NCI-H2107 treated with DMSO at 0.1 percent for 48 hours (cell line): ENCODE measurements around the gene ZNF845.
A peak's percentile ranks its signal among the peaks of the same experiment; 100 is the strongest.
"Not testable (repeated sequence)": the region's sequence is repeated elsewhere in the genome, so short reads cannot be mapped to it uniquely, and the experiment has no call there.

Experiments used
- DNase-seq: peaks from one replicate; lab custom pipeline; 2025; ENCODE audit not compliant: unreplicated experiment; lab: John Stamatoyannopoulos, UW

ZNF845 gene

DNA sequence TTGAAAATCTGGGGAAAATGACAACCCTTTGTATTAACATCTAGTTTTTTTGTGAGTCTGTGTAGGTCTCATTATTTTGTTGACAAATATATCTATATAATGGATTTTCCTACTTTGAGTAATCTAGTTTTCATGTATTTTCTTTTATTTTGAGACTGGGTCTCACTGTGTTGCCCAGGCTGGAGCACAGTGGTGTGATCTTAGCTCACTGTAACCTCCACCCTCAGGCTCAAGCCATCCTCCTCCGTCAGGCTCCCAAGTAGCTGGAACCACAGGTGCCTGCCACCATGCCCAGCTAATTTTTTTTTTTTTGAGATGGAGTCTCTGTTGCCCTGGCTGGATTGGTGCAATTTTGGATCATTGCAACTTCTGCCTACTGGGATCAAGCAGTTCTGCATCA, 41.2 kb downstream of the ZNF845 start:
- DNase-seq, result no peak

DNA sequence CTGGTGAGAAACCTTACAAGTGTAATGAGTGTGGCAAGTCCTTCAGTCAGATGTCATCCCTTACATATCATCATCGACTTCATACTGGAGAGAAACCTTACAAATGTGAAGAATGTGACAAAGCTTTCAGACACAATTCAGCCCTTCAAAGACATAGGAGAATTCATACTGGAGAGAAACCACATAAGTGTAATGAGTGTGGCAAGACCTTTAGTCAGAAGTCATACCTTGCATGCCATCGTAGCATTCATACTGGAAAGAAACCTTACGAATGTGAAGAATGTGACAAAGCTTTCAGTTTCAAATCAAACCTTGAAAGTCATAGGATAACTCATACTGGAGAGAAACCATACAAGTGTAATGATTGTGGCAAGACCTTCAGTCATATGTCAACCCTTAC, 47.8 kb downstream of the ZNF845 start:
- no peak for DNase-seq

DNA sequence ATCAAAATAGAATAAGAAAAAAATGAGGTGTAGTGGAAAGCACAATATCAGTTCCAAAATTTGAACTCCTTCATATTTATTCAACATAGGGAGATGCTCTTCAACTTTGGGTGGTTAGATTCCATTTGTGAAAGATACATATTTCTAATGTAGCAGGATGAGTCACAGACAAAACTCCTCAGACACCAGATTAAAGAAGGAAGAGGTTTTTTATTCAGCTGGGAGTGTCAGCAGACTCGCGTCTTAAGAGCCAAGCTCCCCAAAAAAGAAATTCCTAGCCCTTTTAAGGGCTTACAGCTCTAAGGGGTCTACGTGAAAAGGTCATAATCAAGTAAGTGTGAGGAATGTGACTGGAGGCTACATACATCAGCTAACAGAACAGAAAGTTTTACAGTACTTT, 54.6 kb downstream of the ZNF845 start:
- no peak for DNase-seq

DNA sequence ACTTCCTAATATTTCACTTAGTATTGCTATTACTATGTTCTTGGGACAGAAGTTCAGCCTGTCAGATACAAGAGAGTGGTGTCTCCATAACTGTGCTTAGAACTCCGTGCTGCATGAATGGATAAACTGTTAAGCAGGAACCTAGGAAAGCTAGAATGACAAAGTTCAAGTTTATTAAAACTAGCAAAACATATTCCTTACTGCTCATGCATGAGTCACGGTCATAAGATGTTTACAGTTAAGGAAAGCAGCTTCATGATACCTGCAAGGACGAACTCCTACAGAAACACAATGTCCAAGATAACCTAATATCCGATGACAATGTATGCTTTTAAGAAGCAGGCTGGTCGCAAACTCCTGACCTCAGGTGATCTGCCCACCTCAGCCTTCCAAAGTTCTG, 55.4 kb downstream of the ZNF845 start:
- no peak for DNase-seq

DNA sequence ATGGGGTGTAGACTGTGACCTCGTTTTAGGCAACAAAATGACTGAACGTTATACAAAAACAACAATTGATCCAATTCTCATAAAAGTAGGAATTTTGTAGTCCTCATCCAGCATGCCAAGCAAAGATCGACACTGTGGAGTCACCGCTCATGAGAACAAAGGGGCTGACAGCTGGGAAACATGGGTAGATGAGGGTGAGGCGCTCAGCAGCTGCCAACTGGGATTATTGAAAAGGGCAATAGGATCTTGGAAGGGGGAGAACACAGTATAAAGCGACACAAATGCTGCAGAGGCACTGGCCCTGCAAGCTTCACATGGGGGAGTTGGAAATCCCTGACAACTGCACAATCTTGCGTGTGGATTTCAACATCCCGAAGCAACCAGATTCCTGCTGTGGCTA, 56.0 kb downstream of the ZNF845 start:
- DNase-seq, result no peak

DNA sequence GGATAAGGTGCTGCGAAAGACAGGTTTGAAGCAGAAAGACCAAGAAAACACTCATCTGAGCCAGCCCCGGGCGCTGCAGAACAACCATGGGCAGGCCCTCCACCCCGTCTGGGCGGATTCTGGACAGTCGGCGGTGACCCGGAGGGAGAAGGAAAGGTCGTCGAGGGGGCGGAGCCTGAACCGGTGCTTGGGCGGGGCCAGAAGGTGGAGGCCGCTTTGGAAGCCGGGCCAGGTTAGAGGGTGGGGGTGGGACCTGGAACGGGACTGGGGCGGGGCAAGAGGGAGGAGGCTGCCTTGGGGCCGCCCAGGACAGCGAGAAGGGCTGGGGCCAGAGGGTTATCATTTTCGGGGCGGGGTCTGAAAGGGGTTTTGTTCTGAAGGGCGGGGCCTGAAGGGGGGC, 56.4 kb downstream of the ZNF845 start:
- no peak for DNase-seq

DNA sequence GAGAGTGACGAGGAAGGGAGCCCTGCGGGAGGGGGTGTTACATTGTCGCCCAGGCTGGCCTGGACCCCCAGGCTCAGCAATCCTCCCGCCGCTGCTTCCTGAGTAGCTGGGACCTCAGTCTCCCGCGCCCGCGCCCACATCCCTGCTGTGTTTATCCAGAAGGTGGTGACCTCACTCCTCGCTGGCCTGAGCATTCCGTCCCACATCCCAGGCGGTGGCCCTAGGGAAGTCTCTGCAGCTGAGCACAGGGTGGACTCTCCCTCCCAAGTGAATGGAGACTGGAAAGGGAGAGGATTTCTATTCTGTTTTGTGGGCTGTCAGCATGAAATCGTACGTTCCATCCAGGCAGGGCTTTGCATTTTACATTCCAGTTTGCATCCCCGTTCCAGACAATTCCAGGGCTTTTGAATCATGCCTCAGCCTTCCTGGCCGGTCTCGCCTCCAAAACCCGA, 61.0 kb downstream of the ZNF845 start:
- DNase-seq, result no peak

DNA sequence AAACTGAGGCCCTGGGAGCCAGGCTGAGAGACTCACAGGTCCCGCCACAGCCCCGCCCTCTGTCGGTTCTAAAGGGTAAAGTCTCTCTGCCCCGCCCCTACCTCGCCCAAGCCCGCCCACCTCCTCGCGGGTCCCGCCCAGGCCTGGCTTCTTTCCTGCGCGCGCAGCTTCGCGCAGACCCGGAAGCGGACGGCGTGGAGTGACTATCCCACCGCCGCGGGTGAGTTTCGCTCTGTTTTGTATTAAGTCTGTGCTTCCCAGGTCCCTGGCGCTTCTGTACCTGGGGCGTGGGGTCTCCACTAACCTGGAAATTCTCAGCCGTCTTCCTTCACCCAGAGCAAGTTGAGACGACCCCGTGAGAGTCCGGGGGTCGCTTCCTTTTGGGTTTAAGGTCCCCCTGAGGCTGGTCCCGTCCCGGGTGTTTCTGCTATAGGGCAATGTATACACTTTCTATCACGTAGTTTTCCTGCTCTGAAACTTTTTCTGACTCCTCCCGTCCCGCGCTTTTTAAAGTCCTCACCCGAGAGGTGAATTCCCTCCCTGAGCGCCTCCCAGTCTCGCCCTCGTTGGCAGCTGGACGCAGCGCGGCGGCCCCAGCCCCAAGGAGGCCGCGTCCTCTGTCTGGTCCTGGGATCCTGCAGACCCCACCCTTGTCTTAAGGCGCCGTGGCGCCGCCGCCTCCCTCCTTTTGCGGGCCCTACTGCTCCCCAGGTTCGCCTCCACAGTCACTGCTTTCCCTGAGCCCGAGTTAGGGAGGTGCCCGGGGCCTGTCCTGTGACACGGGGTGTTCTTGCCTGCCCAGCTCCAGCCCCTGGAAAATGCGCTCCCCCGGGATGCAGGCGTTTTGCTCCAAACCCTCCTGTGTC, 61.7 kb downstream of the ZNF845 start, which contains the start of gene ZNF765:
TSS of gene ZNF765 (plus strand) at position 176 of the 866 bp plus-strand sequence. CDS start 2,867 bp downstream, outside the sequence.
- DNase-seq, result peak; percentile 76

DNA sequence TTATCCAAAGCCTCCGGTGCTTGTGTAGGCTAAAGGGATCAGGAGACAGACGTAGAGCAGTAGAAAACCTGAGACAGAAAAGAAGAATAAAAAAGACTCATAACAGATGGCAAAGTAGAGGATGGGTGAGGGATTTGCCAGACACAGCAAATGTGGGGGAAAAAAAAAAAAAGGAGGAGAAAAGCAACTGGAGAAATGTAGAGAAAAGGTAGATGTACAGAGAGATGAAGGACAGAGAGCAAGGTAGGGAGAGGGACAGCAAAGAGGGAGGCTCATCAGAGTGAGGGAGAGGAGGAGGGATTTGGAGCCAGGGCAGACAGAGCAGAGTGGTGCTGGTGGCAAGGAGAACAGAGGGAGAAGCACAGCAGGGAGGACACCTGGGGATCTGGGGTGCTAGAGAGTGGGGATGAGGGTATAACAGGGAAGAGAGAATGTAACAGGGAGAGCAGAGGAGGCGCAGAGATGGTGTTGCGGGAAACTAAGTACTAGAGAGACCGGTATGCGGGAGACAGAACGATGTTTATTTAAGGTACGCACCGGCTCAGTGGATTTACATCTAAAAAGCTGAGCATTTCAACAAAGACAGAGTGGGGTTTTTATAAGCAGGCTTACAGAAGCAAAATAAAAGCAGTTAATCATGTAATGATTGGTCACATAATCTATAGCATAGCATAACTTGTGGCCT, 62.4 kb downstream of the ZNF845 start:
- not testable (repeated sequence) for DNase-seq

DNA sequence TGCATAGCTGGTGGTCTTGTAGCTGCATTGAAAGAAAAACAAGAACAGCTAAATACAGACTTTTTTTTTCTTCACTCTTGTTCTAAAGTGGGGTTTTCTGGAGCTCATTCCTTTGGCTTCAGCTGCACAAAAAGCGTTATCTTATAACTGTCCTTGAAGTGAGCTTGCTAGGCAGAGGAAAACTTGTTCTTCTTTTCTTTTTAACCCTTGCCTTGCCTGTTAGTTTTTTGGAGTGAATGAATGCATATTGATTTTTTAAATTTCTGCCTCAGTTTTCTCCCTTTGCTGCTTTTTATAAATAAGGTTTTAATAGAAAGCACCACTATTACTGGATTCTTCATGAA, 62.9 kb downstream of the ZNF845 start:
- DNase-seq, result no peak

DNA sequence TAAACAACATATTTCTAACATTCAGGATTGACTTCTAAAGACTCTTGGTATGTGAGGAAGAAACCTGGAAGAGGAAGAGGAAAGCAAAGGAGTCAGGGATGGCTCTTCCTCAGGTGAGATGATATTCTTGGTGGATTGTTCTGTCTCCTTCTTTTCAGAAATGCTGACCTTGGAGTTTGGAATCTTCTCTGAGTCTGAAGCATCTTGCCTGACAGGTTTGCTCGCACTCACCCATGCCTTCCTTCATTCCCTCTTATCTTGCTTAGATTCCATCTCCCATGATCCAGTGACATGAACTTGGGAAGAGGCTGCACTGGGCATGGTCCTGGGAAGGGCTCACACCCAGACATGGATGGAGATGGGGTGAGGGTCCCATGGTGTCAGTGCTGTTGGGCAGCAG, 64.4 kb downstream of the ZNF845 start:
- not testable (repeated sequence) for DNase-seq
